ENCODE results near the gene LRRC32. TPM values are rescaled to one million over a fixed set of nuclear protein-coding genes. Genes with fewer than 3 reads are reported as not detected.

Gene LRRC32
- total and polyA plus RNA-seq, 10 of the 15 experiments (the other 5 are each of a cell fraction or from before 2014, with no cell fraction given) = 0.56 to 20.8 (median 7.4) TPM

GRCh38 chr11:76674517-76675400 lies 4.2 kb upstream of the LRRC32 start (continued):
- TF ChIP-seq TCF12 (IDR thresholded peaks at IDR 0.05; ENCODE audit: low read depth, low read length) (0 out of 2 replicates have a peak, but pooled peaks have one; percentile 50), ETV6 (conservative IDR thresholded peaks at IDR 0.05 in 1 of 2, IDR thresholded peaks at IDR 0.05 in 1 of 2; ENCODE audit: borderline replicate concordance in 1 of 2, low read depth in 1 of 2) (no peak; a peak in 1 of 4 replicates), BRCA1 (IDR thresholded peaks at IDR 0.05; ENCODE audit: low read depth, low read length) (no peak), MTA2 (IDR thresholded peaks at IDR 0.05; ENCODE audit: low read depth) (peak; percentile 50; the same call in 1 of the 2 replicates), WRNIP1 (IDR thresholded peaks at IDR 0.05; ENCODE audit: borderline replicate concordance, low read depth, low read length) (no peak), SPI1 (IDR thresholded peaks at IDR 0.05; ENCODE audit: borderline replicate concordance, insufficient read depth, low read depth, low read length) (no peak), MLLT1 (IDR thresholded peaks at IDR 0.05) (0 out of 2 replicates have a peak, but pooled peaks have one; percentile 47), ATF3 (IDR thresholded peaks at IDR 0.05; ENCODE audit: borderline replicate concordance, extremely low read depth, low read depth, low read length) (no peak), CREM (IDR thresholded peaks at IDR 0.05; ENCODE audit: low read depth) (peak; percentile 48; the same call in 1 of the 2 replicates), EGR1 (IDR thresholded peaks at IDR 0.05; ENCODE audit: borderline replicate concordance in 1 of 2, low read depth in 2 of 2, low read length in 2 of 2) (no peak), IKZF2 (IDR thresholded peaks at IDR 0.05) (peak; percentile 82 to 88), CTCF (IDR thresholded peaks at IDR 0.05 in 2 of 3, conservative IDR thresholded peaks at IDR 0.05 in 1 of 3; ENCODE audit: control insufficient read depth in 2 of 3, extremely low read depth in 1 of 3, insufficient read depth in 1 of 3, low read depth in 3 of 3, low read length in 3 of 3) (0 out of 6 replicates have a peak, but pooled peaks of 2 of the 3 experiments have one; percentile 9 to 18), RELA (IDR thresholded peaks at IDR 0.05; ENCODE audit: borderline replicate concordance, partially characterized antibody) (no peak), MXI1 (IDR thresholded peaks at IDR 0.05; ENCODE audit: low read depth, low read length) (no peak), BMI1 (IDR thresholded peaks at IDR 0.05; ENCODE audit: borderline replicate concordance) (no peak), NFYA (IDR thresholded peaks at IDR 0.05; ENCODE audit: borderline replicate concordance, low read depth, low read length) (no peak), RAD21 (IDR thresholded peaks at IDR 0.05; ENCODE audit: insufficient read depth, low read depth, low read length) (peak; percentile 27; the same call in 1 of the 2 replicates), ZBTB11 (CRISPR knock-in tag; IDR thresholded peaks at IDR 0.05) (no peak), POLR2A (IDR thresholded peaks at IDR 0.05; ENCODE audit: low read depth, low read length) (no peak), EED (IDR thresholded peaks at IDR 0.05; ENCODE audit: low read depth) (peak; percentile 94), MEF2B (IDR thresholded peaks at IDR 0.05; ENCODE audit: partially characterized antibody, poor library complexity, severe bottlenecking) (peak; percentile 98)
